ENCODE results near the gene THRB. TPM values are rescaled to one million over a fixed set of nuclear protein-coding genes. Genes with fewer than 3 reads are reported as not detected.

The THRB gene
- total RNA-seq (ENCODE audit: insufficient read depth, low replicate concordance), result 8.4 TPM

DNA sequence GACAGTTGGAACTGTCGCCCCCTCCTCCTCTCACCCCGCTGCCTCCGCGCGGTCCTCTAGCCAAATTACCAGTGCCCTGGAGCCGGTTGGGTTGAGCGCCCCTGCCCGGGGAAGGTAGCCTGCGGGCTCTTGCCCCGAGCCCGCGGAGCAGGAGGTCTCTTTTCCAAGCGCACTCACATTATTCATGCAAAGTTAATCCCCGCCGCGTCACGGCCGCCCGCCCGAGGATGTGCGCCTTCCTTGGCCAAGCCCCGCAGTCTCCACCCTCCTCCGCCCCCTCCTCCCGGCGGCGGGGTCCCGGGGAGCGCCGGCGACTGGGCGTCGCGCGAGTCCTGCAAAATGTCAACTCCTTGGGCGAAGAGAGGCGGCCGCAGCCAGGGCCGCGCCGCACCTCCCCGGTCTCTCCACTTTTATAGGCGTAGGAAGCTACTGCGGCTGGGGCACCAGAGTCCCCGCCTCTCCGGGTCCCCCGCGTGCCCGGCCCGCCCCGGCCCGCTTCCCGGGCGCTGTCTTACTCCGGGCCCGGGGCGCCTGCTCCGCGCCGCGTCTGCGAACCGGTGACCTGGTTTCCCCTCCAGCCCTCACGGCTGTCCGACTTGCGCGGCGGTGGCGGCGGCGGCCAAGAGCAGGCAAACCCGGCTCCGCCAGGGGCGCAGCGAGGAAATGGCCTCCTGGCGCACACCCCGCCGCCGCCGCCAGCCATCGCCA lies at the start of gene THRB:
Gene THRB (minus strand): TSS at position 233 of the 708 bp plus-strand sequence.
- peak; percentile 66 for DNase-seq (ENCODE audit: low spot score)

GRCh38 chr3:24541935-24542334 lies 47.3 kb upstream of the THRB start:
- DNase-seq (ENCODE audit: low spot score), result no peak

- DNase-seq (ENCODE audit: low spot score), result peak; percentile 45
Measured at GRCh38 chr3:24540821-24541220, 46.2 kb upstream of the THRB start.

- peak; percentile 38 for DNase-seq (ENCODE audit: low spot score)
Measured at GRCh38 chr3:24539699-24540098, 45.0 kb upstream of the THRB start.

DNA sequence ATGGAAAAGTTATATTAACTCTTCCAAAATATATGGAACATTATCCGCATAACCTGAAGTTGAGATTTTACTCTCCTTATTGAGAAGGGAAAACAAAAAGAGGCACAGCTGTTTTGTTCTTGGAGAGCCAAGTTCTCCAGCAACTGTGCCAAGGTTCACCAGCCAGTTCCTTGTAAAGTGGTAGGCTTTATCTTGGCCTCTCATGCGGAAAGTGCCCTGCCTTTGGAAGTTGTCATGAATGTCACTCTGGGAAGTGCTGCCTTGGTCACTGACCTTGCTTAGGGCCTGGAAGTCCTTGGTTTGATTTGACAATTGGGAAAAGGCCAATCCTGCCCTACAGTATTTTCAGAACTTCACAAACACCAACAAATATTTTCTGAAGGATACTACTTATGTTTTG lies 44.2 kb upstream of the THRB start:
- no peak for DNase-seq (ENCODE audit: low spot score)

GRCh38 chr3:24533561-24534193 lies 39.0 kb upstream of the THRB start:
- no peak for DNase-seq (ENCODE audit: low spot score)

GRCh38 chr3:24530471-24530870 lies 35.8 kb upstream of the THRB start:
- no peak for DNase-seq (ENCODE audit: low spot score)

GRCh38 chr3:24529210-24529609 lies 34.6 kb upstream of the THRB start:
- DNase-seq (ENCODE audit: low spot score), result no peak

GRCh38 chr3:24526640-24527212 lies 32.1 kb upstream of the THRB start:
- DNase-seq (ENCODE audit: low spot score), result peak; percentile 40

GRCh38 chr3:24525557-24525956 lies 30.9 kb upstream of the THRB start:
- DNase-seq (ENCODE audit: low spot score), result no peak

GRCh38 chr3:24525022-24525421 lies 30.4 kb upstream of the THRB start:
- no peak for DNase-seq (ENCODE audit: low spot score)

DNA sequence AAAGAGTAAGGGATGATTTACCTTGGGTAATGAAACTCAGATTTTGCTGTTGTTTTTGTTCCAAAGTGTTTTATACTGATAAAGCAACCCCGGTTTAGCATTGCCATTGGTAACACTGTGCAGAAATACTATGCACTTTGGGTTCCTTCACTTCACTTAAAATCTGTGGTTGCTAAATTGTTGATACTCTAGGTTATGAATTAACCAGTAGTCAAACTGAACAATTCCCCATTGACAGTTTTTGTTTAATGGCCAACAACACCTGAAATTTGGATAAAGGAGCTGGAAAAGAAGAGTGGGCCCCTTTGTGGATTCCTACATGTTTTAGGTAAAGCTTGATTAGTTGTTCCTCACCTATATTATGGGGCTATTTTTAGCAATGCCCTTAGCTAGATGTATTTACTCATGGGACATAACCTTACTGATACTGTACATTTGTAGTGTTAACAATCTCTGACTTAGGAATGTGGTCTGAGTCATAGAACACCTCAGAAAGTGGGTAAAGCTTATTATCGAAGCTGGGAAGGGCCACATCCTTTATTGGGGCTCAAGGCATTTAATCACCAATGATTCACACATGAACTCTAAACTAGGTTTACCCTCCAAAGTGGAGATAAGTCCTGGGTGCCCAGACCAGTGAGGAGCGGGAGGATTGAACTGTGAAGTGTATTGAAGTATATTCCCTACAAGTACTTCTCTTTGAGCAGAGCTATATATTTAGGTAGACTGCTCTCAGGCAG lies 29.5 kb upstream of the THRB start:
- no peak for DNase-seq (ENCODE audit: low spot score)

- peak; percentile 74 for DNase-seq (ENCODE audit: low spot score)
Measured at GRCh38 chr3:24523215-24523614, 28.6 kb upstream of the THRB start.

- DNase-seq (ENCODE audit: low spot score), result no peak
Measured at GRCh38 chr3:24522146-24522579, 27.5 kb upstream of the THRB start.

DNA sequence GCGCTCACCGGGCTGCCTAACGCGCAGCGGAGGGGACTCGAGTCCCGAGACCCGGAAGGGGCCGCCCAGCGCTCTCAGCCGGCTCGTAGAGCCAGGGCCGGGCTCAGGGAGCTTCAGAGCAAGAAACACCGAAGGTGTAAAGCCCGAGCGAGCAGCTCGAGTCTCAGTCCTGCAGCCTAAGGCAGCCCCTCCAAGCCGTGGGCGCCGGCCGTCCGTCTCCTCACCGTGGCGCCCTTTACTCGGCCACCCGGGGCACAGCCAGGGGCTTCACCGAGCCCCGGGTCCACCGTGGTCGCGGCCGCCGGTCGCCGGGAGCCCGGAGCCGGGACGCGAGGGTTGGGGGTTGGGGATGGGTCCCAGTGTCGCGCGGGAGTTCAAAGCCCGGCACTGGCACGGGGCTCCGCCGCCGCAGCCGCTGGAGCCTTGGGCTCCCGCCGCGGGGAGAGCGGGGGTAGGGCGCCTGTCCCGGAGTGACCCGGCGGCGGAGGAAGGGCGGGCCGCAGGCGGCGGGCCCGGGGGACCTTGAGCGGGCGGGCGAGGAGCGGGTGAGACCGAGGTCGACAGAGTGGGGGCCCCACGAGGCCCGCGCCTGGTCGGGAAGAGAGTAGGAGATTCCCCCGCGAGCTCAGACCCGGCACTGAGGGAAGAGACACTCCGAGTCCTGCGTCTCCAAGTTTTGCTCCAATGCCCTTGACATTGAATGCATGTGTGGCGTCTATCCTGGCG lies 26.9 kb upstream of the THRB start:
- DNase-seq (ENCODE audit: low spot score), result peak; percentile 42

DNA sequence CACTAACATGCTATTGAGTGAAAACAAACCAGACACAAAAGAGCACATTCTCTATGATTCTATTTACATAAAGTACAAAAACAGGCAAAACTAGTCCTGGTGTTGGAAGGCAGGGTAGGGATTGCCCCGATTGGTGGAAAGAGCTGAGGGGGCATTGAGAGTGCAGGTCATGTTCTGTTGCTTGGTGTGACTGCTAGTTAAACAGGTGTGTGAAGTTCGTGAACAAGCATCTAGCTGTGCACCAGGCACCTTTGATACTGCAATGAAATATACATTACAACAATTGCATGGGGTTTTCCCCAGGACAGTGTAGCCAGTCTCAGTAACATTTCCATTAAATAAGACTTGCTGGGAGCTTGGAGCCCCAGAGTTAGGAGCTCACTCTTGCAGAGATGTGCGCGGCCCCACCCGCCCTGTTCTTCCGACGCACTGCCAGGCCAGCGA lies 26.3 kb upstream of the THRB start:
- peak; percentile 45 for DNase-seq (ENCODE audit: low spot score)

DNA sequence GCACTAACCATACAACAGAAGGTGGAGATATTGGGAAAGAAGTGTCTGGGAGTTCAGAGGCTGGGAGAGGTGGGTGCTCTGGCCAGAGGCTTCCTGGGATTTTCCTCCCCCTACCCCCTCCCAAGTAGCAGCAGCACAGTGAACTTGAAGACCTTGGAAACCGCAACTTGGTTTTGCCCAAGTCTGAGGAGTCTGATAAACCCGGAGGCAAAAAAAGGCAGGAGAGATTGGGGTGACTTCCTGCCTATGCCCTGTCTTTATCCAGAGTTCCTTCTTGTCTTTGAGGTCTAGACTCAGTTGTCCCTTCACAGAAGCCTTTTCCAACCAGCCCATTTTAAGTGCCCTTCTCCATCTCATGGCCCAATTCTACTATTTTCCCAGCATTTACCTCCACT lies 25.4 kb upstream of the THRB start:
- no peak for DNase-seq (ENCODE audit: low spot score)

GRCh38 chr3:24519368-24520100 lies 24.9 kb upstream of the THRB start:
- DNase-seq (ENCODE audit: low spot score), result no peak

DNA sequence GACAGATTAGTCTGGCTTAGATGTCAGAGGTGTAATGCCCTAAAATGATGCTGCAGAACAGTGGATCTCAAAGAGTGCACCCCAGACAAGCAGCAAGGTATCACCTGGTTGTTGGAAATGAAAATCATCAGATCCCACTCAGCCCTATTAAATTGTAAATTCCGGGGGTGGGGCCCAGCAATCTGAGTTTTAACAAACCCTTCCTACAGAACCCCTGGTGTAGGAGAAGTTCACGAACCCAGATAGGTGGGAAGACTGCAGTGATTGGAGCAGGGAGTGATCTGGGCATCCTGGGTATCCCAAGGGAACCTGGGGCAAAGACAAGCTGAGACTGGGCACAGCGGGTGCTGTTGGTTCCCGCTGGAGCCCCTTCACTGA lies 24.3 kb upstream of the THRB start:
- DNase-seq (ENCODE audit: low spot score), result no peak

- no peak for DNase-seq (ENCODE audit: low spot score)
Measured at GRCh38 chr3:24514119-24514518, 19.5 kb upstream of the THRB start.

- DNase-seq (ENCODE audit: low spot score), result no peak
Measured at GRCh38 chr3:24513463-24513862, 18.8 kb upstream of the THRB start.

All from umbilical cord (tissue), 2 donors.